ENCODE data around the gene EVX2. TPM values are rescaled to one million over a fixed set of nuclear protein-coding genes. Genes with fewer than 3 reads are reported as not detected.

EVX2 gene
- polyA plus RNA-seq, 1 donor from 2014 or later, result not detected

Other genes with a start within 250 kb of the EVX2 start
- gene LNPK, start 81.7 kb downstream of the EVX2 start, polyA plus RNA-seq, result 46.7 and 48.8 TPM in 2 replicates
- gene HOXD13, start 8.8 kb upstream of the EVX2 start, polyA plus RNA-seq, result not detected in 2 replicates
- gene HOXD12, start 15.8 kb upstream of the EVX2 start, polyA plus RNA-seq, result not detected in 2 replicates
- gene HOXD11, start 23.3 kb upstream of the EVX2 start, polyA plus RNA-seq, result not detected in 2 replicates
- gene HOXD10, start 32.8 kb upstream of the EVX2 start, polyA plus RNA-seq, result not detected in 2 replicates
- not detected in 2 replicates for gene HOXD9, start 38.8 kb upstream of the EVX2 start, polyA plus RNA-seq
- not detected in 2 replicates for gene HOXD8, start 45.7 kb upstream of the EVX2 start, polyA plus RNA-seq
- gene HOXD4, start 67.6 kb upstream of the EVX2 start, polyA plus RNA-seq, result not detected in 2 replicates
- gene HOXD3, start 73.3 kb upstream of the EVX2 start, polyA plus RNA-seq, result not detected in 2 replicates
- gene HOXD1, start 104.7 kb upstream of the EVX2 start, polyA plus RNA-seq, result not detected in 2 replicates
- gene MTX2, start 185.5 kb upstream of the EVX2 start, polyA plus RNA-seq, result 99.0 and 128 TPM in 2 replicates